Esophagus muscularis mucosa (tissue), 3 donors: ENCODE results near the gene GADD45A.

Experiments
- POLR2A ChIP-seq: fragments of 450-650 bp; IDR thresholded peaks from one replicate; pipeline ENCODE4 v1.6.1; 2017; ENCODE audit warnings: antibody characterized with exemption, moderate library complexity, mild to moderate bottlenecking, low read depth
- TF ChIP-seq, protein P1 (sequence below), 3 experiments: fragments of 200-600 bp in 2 of 3; fragments of 450-650 bp in 1 of 3; sonication (generic) in 2 of 3; IDR thresholded peaks; one replicate each; pipeline ENCODE4 v1.5.1; 2017 to 2019; ENCODE audit warnings: antibody characterized with exemption in 3 of 3, mild to moderate bottlenecking in 2 of 3, moderate library complexity in 1 of 3

DNA sequence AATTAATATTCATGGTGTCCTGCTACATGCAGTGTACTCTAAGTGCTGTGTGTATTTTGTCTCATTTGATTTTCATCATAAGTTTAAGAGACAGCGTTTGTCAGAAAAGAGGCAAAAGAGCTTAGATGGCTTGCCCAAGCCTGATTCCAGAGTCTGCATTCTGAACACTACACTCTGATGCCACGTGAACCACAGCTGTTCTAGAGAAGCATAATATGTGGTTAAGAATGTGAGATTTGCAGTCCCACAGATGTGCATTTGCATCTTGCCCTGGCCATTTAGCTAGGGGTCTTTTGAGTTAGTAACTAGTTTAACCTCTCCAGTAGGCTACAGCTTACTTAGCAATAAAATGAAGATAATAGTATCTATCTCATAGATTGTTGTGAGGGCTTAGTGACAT lies 9.2 kb upstream of the GADD45A start:
- TF ChIP-seq, protein P1, sequence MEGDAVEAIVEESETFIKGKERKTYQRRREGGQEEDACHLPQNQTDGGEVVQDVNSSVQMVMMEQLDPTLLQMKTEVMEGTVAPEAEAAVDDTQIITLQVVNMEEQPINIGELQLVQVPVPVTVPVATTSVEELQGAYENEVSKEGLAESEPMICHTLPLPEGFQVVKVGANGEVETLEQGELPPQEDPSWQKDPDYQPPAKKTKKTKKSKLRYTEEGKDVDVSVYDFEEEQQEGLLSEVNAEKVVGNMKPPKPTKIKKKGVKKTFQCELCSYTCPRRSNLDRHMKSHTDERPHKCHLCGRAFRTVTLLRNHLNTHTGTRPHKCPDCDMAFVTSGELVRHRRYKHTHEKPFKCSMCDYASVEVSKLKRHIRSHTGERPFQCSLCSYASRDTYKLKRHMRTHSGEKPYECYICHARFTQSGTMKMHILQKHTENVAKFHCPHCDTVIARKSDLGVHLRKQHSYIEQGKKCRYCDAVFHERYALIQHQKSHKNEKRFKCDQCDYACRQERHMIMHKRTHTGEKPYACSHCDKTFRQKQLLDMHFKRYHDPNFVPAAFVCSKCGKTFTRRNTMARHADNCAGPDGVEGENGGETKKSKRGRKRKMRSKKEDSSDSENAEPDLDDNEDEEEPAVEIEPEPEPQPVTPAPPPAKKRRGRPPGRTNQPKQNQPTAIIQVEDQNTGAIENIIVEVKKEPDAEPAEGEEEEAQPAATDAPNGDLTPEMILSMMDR (IDR thresholded peaks at IDR 0.05): no peak
- TF ChIP-seq POLR2A: no peak
